HFFc6 (cell line): ENCODE data around the gene KATNAL1. TPM values are rescaled to one million over a fixed set of nuclear protein-coding genes. Genes with fewer than 3 reads are reported as not detected.

ENCODE experiments used
- DNase-seq: peaks from one replicate; pipeline ENCODE4 v3.0.0-alpha.2; 2018
- H3K27ac Mint-ChIP-seq: 2 replicates; pipeline ENCODE4 v1.8.0; 2020; ENCODE audit warnings: mild to moderate bottlenecking, mixed read lengths
- H3K27me3 Mint-ChIP-seq: 2 replicates; pipeline ENCODE4 v1.8.0; 2021; ENCODE audit warnings: mild to moderate bottlenecking, moderate library complexity, mixed read lengths; ENCODE audit not compliant: insufficient read depth
- H3K36me3 Mint-ChIP-seq: 2 replicates; pipeline ENCODE4 v1.8.0; 2021; ENCODE audit warnings: low read depth, mixed read lengths
- H3K4me1 Mint-ChIP-seq: 2 replicates; pipeline ENCODE4 v1.8.0; 2020; ENCODE audit warnings: low read depth, mixed read lengths
- H3K4me3 Mint-ChIP-seq: 2 replicates; pipeline ENCODE4 v1.8.0; 2020; ENCODE audit warnings: mild to moderate bottlenecking, moderate library complexity, mixed read lengths
- H3K9me3 Mint-ChIP-seq: 2 replicates; pipeline ENCODE4 v1.8.0; 2020; ENCODE audit warnings: mild to moderate bottlenecking, mixed read lengths
- total RNA-seq, 6 experiments: library from RNA; stranded (reverse); fragmentation: NEBNext Ultra II Directional; extraction: Animal tissue kit (Norgen Biotek cat#: 25700); gene quantifications; 2 replicates in 1 of 6; 3 replicates in 5 of 6; pipeline ENCODE4 v1.2.3, GENCODE V29; 2021
- TF ChIP-seq, protein P1 (sequence below): fragments of 200-600 bp; sonication (generic); IDR thresholded peaks from 2 replicates; pipeline ENCODE4 v1.5.0; 2021; ENCODE audit warnings: antibody characterized with exemption, mild to moderate bottlenecking

Gene KATNAL1
- total RNA-seq, 6 experiments from 2014 or later = 48.2 to 71.4 (median 61.2) TPM

DNA sequence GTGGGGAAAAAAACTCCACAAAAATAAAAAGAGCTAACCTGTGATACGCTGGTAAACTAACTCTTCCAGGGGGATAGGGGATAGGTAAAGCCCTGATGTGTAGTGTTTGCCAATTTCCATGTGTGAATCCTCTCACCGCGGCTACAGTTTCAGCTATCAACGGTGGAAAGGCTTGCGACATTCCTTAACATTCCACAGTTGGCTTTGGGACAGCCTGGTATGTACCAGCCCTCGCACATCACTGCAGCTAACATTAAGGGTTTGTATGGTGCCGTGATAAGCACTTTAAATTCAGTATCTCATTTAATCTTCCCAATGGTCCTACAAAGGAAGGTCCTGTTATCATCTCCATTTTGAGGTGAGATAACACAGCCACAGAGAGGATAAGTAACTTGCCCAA is 112.4 kb downstream of the KATNAL1 start:
- TF ChIP-seq, protein P1, sequence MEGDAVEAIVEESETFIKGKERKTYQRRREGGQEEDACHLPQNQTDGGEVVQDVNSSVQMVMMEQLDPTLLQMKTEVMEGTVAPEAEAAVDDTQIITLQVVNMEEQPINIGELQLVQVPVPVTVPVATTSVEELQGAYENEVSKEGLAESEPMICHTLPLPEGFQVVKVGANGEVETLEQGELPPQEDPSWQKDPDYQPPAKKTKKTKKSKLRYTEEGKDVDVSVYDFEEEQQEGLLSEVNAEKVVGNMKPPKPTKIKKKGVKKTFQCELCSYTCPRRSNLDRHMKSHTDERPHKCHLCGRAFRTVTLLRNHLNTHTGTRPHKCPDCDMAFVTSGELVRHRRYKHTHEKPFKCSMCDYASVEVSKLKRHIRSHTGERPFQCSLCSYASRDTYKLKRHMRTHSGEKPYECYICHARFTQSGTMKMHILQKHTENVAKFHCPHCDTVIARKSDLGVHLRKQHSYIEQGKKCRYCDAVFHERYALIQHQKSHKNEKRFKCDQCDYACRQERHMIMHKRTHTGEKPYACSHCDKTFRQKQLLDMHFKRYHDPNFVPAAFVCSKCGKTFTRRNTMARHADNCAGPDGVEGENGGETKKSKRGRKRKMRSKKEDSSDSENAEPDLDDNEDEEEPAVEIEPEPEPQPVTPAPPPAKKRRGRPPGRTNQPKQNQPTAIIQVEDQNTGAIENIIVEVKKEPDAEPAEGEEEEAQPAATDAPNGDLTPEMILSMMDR = no peak
- Mint-ChIP-seq H3K4me3 (no peak overlapping the region), H3K4me1 (peaks cover 34% of the 10 kb centered on the region), H3K9me3 (no peaks in the 10 kb centered on the region), H3K36me3 (peaks cover 17% of the 10 kb centered on the region), H3K27ac (no peak overlapping the region), H3K27me3 (no peaks in the 10 kb centered on the region)
- DNase-seq = no peak

- Mint-ChIP-seq H3K4me3 (no peak overlapping the region; the same call in 1 of the 2 replicates), H3K36me3 (peaks cover 17% of the 10 kb centered on the region), H3K27ac (no peak overlapping the region), H3K4me1 (peaks cover 34% of the 10 kb centered on the region), H3K9me3 (no peaks in the 10 kb centered on the region), H3K27me3 (no peaks in the 10 kb centered on the region)
- TF ChIP-seq, protein P1 = no peak
- DNase-seq = no peak
These were observed 113.8 kb downstream of the KATNAL1 start for GRCh38 chr13:30193279-30194234.

DNA sequence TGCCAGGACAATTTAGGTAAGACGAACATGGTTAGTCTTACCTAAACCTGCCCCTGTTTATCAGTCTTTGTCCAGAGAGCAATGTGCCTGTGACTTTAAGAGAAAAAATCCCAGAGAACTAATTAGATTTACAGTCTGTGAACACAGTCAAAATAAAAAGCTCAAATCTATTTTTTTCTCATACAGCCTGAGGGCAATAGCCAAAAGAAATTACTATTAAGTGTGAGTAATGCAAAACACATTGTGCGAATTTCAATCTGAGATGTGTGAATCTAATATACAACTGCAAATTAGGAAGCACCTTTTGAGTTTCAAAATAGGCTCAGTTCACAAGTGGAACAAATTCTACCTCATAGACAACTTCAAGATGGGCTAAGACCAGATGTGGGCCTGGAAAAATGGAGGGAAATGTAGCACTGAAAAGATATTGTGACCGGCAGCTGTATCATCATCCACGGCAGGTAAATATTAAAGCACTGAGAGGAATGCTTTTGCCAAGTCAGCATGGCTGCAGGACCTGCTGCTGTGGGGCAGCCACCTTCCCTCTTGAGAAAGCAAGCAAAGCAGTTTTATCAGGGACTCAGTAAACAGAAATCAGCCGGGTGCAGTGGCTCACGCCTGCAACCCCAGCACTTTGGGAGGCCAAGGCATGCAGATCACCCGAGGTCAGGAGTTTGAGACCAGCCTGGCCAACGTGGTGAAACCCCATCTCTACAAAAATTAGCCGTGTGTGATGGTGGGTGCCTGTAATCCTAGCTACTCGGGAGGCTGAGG is 114.8 kb downstream of the KATNAL1 start:
- TF ChIP-seq, protein P1 = no peak
- Mint-ChIP-seq H3K4me3 (no peak overlapping the region), H3K27me3 (no peaks in the 10 kb centered on the region), H3K27ac (peak overlapping the region; percentile 43; the same call in 1 of the 2 replicates), H3K4me1 (peaks cover 34% of the 10 kb centered on the region), H3K9me3 (no peaks in the 10 kb centered on the region), H3K36me3 (peaks cover 13% of the 10 kb centered on the region)
- DNase-seq = no peak

DNA sequence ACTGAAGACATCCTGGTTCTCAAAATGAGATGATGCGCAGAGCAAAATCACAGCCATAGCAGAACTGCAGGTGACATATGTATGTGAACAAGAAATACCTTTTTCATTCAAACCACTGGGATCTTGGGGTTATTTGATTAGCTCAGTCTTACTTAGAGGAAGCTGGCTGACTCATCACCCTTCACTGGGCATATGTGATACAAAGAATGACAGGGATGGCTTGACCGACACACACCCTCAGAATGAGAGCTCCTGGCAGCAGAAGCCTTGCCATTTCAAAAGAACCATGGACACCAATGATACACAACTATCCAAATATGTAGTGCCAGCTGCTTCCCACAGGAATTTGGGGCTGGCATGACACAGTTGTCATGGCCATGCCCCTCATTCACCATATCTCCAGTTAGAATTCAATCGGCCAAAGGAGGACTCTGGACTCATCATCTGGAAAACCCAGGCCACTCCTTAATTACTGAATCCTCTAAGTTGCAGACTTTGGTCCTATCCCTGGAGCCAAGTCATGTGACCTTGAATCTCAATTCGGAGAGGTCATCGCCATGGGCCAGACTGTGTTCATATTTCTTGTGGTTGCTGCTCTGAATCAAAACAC is 115.8 kb downstream of the KATNAL1 start:
- H3K36me3 Mint-ChIP-seq = peaks cover 13% of the 10 kb centered on the region
- peak; percentile 13 for DNase-seq
- TF ChIP-seq, protein P1 = no peak

GRCh38 chr13:30186634-30187415 is 120.5 kb downstream of the KATNAL1 start:
- H3K27me3 Mint-ChIP-seq = no peaks in the 10 kb centered on the region
- H3K4me3 Mint-ChIP-seq = no peak overlapping the region
- no peak for DNase-seq
- H3K36me3 Mint-ChIP-seq = peaks cover 16% of the 10 kb centered on the region
- TF ChIP-seq, protein P1 = no peak
- H3K4me1 Mint-ChIP-seq = peaks cover 9% of the 10 kb centered on the region
- H3K27ac Mint-ChIP-seq = no peak overlapping the region
- H3K9me3 Mint-ChIP-seq = peaks cover 5% of the 10 kb centered on the region; the same call in 1 of the 2 replicates

More for the DNA sequence above, 115.8 kb downstream of the KATNAL1 start:
- Mint-ChIP-seq H3K9me3 (no peaks in the 10 kb centered on the region), H3K27ac (peak overlapping the region; percentile 43), H3K4me1 (peaks cover 33% of the 10 kb centered on the region), H3K27me3 (no peaks in the 10 kb centered on the region), H3K4me3 (no peak overlapping the region)
